IPS-18a (cell line): ENCODE measurements around the gene DNMT3A.

Experiments
- H3K27ac ChIP-seq: one replicate; pipeline ENCODE4 v1.5.1; 2013; ENCODE audit warnings: low read length
- H3K27me3 ChIP-seq: one replicate; pipeline ENCODE4 v1.6.1; 2013; ENCODE audit warnings: mild to moderate bottlenecking, low read length; ENCODE audit not compliant: control insufficient read depth, insufficient read depth
- H3K36me3 ChIP-seq: one replicate; pipeline ENCODE4 v1.6.1; 2013; ENCODE audit warnings: low read depth, low read length; ENCODE audit not compliant: control insufficient read depth
- H3K4me1 ChIP-seq: one replicate; pipeline ENCODE4 v1.6.1; 2013; ENCODE audit warnings: low read depth, low read length; ENCODE audit not compliant: control insufficient read depth
- H3K4me3 ChIP-seq: one replicate; pipeline ENCODE4 v1.5.1; 2013; ENCODE audit warnings: low read length
- H3K9ac ChIP-seq: one replicate; pipeline ENCODE4 v1.6.1; 2013; ENCODE audit warnings: mild to moderate bottlenecking, low read length, moderate library complexity
- H3K9me3 ChIP-seq: one replicate; pipeline ENCODE4 v1.6.1; 2013; ENCODE audit warnings: low read depth, low read length; ENCODE audit not compliant: control insufficient read depth

DNMT3A gene

DNA sequence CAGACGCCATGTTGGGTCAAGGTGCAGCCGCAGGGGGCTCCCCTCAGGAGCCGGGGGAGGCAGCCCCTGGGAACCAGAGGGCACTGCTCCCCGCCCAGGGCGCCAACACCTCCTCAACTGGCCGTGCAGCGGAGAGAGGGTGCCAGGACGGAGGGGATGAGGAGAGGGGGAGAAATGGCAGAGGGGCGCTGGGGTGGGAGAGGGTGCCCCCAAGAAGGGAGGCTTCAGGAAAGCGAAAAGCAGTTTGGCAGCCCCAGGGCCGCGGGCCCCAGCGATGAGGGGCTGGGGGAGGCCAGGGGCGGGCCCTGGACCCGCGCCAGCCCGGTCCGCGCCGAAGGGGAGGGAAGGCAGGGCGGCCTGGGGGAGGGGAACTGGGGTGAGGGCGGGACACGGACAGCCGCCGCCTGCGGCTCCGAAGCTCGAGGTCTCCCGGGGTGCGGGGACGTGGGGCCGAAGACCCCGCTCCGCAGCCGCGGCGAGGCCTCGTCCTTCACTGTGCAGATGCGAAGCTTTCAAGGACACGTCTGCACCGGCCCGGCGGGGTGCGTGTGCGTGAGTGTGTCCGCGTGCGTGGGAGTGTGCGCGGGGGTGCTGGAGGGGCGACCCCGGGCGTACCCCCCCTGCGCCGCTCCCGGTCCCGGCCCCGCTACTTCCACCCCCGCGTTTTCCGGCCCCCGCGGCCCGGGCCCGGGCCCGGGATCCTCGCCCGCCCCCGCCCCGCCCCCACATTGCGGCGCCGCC is 1.4 kb downstream of the DNMT3A start:
- Histone ChIP-seq H3K27ac (no peak overlapping the region), H3K36me3 (no peaks in the 10 kb centered on the region), H3K27me3 (peaks cover 33% of the 10 kb centered on the region), H3K4me3 (peak overlapping the region; percentile 41), H3K9ac (no peak overlapping the region), H3K9me3 (no peaks in the 10 kb centered on the region), H3K4me1 (peaks cover 22% of the 10 kb centered on the region)

DNA sequence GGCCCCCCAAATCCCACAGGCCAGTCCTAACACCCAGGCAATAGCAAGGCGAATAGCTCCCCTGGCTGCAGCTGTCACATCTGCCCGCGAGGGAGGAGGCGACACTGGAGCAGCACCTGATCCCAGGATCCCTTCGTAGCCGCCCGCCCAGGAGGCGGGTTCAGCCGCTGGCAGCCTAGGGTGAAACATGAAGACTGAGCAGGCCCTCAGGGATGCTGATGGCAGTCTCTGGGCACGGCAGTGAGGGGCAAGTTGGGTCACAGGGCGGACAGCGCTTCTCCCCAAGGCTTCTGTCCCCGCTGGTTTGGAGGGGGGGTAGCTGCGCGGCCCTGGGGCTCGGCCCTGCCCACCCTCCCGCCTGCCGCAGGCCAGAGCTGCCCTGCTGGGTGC is 1.9 kb downstream of the DNMT3A start:
- H3K4me3 ChIP-seq: peak overlapping the region; percentile 41
- H3K27me3 ChIP-seq: peaks cover 33% of the 10 kb centered on the region
- no peaks in the 10 kb centered on the region for H3K36me3 ChIP-seq
- no peaks in the 10 kb centered on the region for H3K9me3 ChIP-seq
- no peak overlapping the region for H3K9ac ChIP-seq
- H3K27ac ChIP-seq: no peak overlapping the region
- peaks cover 27% of the 10 kb centered on the region for H3K4me1 ChIP-seq

DNA sequence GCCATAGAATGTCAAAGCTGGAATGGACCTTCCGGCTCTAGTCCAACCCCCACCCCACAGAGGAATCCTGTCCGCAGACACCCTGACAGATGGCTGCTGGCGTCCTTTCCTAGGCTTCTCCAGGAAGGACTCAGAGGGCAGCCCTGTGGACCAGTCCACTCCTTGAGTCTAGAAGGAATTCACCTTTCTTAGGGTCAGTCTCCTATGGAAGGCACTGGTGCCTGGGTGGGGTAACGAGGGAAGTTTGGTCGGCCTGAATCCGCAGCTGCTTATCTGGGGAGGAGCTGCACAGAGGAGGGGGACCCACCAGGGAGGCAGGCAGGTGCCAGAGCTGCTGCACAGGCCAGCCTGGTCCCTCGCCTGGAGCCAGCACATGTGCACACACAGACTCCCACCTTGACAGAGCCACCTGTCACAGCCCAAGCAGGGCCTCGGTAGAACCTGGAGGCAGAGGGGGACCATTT is 2.5 kb downstream of the DNMT3A start:
- no peak overlapping the region for H3K9ac ChIP-seq
- H3K4me1 ChIP-seq: peaks cover 33% of the 10 kb centered on the region
- H3K27ac ChIP-seq: no peak overlapping the region
- H3K36me3 ChIP-seq: no peaks in the 10 kb centered on the region
- H3K9me3 ChIP-seq: no peaks in the 10 kb centered on the region
- H3K27me3 ChIP-seq: peaks cover 33% of the 10 kb centered on the region
- H3K4me3 ChIP-seq: no peak overlapping the region

DNA sequence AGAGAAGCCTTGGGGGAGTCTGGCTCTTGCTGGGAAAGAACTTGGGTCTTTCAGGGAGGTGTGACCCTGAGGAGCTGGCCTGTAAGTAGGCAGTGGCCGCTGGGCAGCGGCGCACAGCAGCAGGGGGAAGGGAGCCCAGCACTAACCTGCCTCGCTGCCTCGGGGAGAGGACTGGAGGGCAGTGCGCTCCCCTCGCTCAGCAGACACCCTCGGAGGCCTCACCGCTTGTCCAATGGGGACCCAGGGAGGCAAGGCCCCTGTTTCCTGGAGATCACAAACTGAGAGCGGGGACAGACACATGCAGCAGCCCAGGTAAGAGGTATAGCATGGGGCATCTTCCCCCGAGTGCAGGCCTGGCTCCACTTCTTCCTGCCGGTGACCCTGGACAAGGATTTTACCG is 3.3 kb downstream of the DNMT3A start:
- Histone ChIP-seq H3K4me1 (peaks cover 41% of the 10 kb centered on the region), H3K27ac (no peak overlapping the region), H3K9ac (no peak overlapping the region), H3K9me3 (no peaks in the 10 kb centered on the region), H3K27me3 (peaks cover 26% of the 10 kb centered on the region), H3K36me3 (no peaks in the 10 kb centered on the region), H3K4me3 (no peak overlapping the region)

DNA sequence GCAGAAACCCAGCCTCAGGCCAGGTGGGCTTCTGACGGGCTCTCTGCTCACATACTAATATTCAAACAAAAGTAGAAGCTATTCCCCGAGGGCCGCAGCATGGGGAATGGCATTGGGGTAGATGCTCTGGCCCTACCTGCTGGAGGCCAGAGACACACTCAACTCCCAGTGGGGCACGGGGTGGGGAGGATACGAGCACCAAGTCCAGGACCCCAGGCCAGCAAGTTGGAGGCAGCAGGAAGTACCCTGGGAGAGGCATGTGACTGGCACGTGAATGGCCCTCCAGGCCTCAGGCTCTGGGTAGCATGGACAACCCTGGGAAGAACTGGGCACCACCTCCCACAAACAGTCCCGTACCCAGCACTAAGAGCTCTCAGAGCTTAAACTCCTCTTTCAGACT is 3.8 kb downstream of the DNMT3A start:
- Histone ChIP-seq H3K4me1 (peaks cover 39% of the 10 kb centered on the region), H3K27me3 (peaks cover 21% of the 10 kb centered on the region), H3K36me3 (no peaks in the 10 kb centered on the region), H3K9ac (no peak overlapping the region), H3K4me3 (no peak overlapping the region), H3K9me3 (no peaks in the 10 kb centered on the region), H3K27ac (no peak overlapping the region)

DNA sequence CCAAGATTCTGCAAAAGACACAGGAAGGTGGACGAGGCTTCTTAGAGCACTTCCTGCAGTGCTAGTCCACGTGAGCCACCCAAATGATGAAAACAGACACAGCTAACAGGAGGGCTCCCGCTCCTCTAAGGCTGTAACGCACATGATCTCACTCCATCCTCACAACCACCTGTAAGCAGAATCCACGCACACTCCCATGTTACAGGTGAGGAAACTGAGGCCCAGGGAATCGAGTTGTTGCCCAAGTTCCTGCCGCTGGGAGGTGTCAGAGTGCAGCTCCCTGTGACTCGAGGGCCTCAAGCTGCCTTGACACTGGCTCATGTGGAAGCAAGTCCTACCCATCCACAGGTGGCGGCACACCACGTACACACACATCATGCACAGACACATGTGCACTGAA is 4.4 kb downstream of the DNMT3A start:
- H3K27me3 ChIP-seq: peaks cover 17% of the 10 kb centered on the region

DNA sequence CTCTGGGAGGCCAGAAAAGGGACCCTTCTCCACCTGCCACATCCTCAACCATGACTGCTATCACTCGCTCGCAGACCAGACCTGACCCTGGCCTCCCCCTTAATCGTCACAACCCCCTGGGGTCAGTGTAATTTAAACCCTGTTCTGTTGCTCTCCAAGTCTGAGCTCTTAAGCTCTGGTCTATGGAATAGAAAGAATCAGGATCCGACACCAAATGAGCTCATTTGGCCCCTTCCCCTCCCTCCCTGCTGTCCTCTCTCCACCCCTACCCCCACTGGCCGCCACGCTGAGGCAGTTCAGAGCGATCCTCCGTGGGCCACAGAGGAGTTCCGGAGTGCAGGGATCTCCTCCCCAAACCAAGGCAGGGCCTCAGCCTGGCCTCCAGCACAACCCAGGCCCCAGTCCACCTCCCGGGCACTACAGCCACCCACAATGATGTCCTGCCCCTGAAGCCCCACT is 5.3 kb downstream of the DNMT3A start:
- Histone ChIP-seq H3K9me3 (no peaks in the 10 kb centered on the region), H3K9ac (no peak overlapping the region), H3K36me3 (no peaks in the 10 kb centered on the region), H3K27ac (no peak overlapping the region), H3K4me1 (peaks cover 36% of the 10 kb centered on the region), H3K4me3 (no peak overlapping the region), H3K27me3 (peaks cover 17% of the 10 kb centered on the region)

More for the DNA sequence above, 4.4 kb downstream of the DNMT3A start:
- Histone ChIP-seq H3K27ac (no peak overlapping the region), H3K9me3 (no peaks in the 10 kb centered on the region), H3K9ac (no peak overlapping the region), H3K4me3 (no peak overlapping the region), H3K4me1 (peaks cover 36% of the 10 kb centered on the region), H3K36me3 (no peaks in the 10 kb centered on the region)

DNA sequence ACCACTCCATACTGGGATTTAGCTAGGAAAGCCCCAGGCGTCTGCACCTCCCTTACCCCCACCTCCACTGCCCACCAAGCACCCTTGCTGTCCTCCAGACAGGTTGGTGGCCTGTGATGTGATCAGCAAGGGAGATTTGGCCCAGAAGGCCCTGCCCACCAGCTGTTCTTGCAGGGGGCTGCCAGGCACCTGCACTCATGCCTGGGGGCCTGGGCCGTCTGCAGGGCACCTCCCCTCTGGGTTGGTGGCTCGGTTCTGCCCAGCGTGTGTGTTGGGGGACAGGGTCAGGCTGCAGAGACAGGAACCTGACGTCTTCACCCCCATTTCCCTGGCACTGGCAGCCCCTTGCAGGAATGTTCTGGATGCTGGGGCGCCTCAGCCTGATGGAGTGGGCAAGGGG is 5.8 kb downstream of the DNMT3A start:
- Histone ChIP-seq H3K27ac (no peak overlapping the region), H3K9ac (no peak overlapping the region), H3K4me1 (peaks cover 36% of the 10 kb centered on the region)

DNA sequence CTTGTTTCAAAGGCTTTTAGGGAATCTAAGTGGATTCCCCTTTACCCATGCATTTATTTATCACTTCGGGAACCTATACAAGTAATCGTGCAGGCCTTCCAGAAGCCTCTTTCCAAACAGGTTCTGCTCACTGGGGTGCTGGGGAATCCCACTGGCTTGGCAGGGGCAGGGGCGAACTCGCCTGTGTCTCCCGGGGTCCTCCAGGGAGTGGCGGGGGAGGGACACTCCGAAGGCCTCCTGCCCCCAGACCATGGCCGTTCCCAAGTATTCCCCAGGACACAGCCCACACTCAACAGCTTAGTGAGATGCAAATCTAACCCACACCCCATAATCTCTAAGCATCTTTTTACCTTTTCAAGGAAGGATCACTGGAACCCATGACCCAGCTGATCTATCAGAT is 6.5 kb downstream of the DNMT3A start:
- Histone ChIP-seq H3K4me3 (no peak overlapping the region), H3K27ac (no peak overlapping the region), H3K4me1 (peaks cover 36% of the 10 kb centered on the region), H3K27me3 (peaks cover 16% of the 10 kb centered on the region), H3K36me3 (no peaks in the 10 kb centered on the region), H3K9ac (no peak overlapping the region), H3K9me3 (no peaks in the 10 kb centered on the region)

More for the DNA sequence above, 5.8 kb downstream of the DNMT3A start:
- Histone ChIP-seq H3K4me3 (no peak overlapping the region), H3K36me3 (no peaks in the 10 kb centered on the region), H3K27me3 (peaks cover 17% of the 10 kb centered on the region), H3K9me3 (no peaks in the 10 kb centered on the region)

DNA sequence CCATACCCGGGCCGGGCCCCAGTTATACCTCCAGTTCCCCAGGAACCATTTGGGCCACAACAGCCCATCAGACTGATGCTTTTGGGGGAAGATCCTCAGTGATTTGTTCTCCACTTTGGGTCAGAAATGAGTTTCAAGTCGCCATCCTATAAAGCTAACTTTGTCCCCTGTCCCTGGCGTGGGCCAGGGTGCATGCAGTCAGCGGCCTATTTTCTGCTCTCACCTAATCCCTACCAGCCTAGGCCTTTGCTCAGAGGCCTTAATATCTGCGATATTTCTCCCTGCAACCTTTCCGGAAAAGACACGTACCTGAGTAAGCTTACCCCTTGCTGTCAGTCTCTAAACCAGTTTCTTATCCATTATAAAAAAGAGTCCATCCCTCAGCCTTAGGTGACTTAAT is 7.2 kb downstream of the DNMT3A start:
- Histone ChIP-seq H3K27ac (no peak overlapping the region), H3K9ac (no peak overlapping the region), H3K4me3 (no peak overlapping the region), H3K9me3 (no peaks in the 10 kb centered on the region), H3K27me3 (peaks cover 9% of the 10 kb centered on the region), H3K4me1 (peaks cover 36% of the 10 kb centered on the region), H3K36me3 (no peaks in the 10 kb centered on the region)

DNA sequence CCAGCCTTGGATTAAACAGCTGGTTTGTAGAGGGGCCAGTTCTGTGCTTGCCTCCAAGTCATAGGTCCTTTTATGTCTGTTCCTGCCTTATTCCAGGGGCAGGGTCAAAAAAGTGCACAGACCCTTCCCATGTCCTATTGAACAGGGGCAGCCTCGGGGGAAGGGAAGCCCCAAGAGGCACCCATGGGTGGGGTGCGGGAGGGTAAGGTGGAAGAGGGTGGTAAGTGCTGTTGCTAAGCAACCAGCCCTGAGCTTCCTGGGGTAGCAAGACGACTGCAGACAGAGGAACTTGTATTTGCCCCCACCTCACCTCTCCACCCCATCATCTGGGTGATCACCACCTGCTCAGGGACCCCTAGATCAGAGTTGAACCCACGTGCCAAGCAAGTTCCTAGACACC is 7.7 kb downstream of the DNMT3A start:
- no peak overlapping the region for H3K27ac ChIP-seq
- H3K36me3 ChIP-seq: no peaks in the 10 kb centered on the region
- peaks cover 36% of the 10 kb centered on the region for H3K4me1 ChIP-seq
- no peak overlapping the region for H3K9ac ChIP-seq
- H3K27me3 ChIP-seq: peaks cover 4% of the 10 kb centered on the region
- no peak overlapping the region for H3K4me3 ChIP-seq
- no peaks in the 10 kb centered on the region for H3K9me3 ChIP-seq

DNA sequence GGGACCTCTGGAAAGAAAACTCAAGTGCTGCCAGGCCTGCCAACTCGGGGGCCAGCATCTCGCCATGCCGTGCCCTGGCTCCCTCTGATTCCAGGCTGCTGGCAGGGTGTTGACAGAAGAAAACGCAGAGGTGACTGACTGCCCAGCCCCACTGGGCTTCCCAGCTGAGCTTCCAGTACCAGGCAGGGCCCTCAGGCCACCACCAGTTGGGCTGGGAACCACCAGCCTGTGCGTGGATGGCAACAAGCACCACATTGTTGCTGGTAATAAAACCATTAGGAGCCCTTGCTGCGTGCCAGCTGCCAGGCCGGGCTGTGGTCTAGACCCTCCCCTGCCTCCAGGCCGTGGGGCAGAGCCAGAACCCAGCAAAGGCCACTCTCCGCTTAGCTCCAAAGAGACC is 9.2 kb downstream of the DNMT3A start:
- no peaks in the 10 kb centered on the region for H3K36me3 ChIP-seq
- H3K4me1 ChIP-seq: peaks cover 36% of the 10 kb centered on the region
- H3K27me3 ChIP-seq: no peaks in the 10 kb centered on the region
- H3K9ac ChIP-seq: no peak overlapping the region
- H3K4me3 ChIP-seq: no peak overlapping the region
- no peaks in the 10 kb centered on the region for H3K9me3 ChIP-seq
- H3K27ac ChIP-seq: no peak overlapping the region
